Heart left ventricle (tissue), 16 donors: ENCODE results near the gene COX15. TPM values are rescaled to one million over a fixed set of nuclear protein-coding genes. Genes with fewer than 3 reads are reported as not detected.
A peak's percentile ranks its signal among the peaks of the same experiment; 100 is the strongest.
"Not testable (repeated sequence)": the region's sequence is repeated elsewhere in the genome, so short reads cannot be mapped to it uniquely, and the experiment has no call there.

Experiments
- ATAC-seq, 4 donors: fragments of 200-7000 bp; cut with Tn5 transposase; one replicate each; pipeline ENCODE4 v1.9.1; 2020 to 2022; ENCODE audit warnings: moderate library complexity in 4 of 4, mild to moderate bottlenecking in 3 of 4, moderate number of reproducible peaks in 1 of 4
- DNase-seq, 5 donors: peaks; one replicate each; pipeline ENCODE4 v3.0.0-alpha.2; 2020
- H3K27ac ChIP-seq, 12 donors: fragments of 200-600 bp; sonication (generic) in 4 of 12; one replicate each; pipeline versions ENCODE4 v1.5.0 to v1.8.0; 2016 to 2022; ENCODE audit warnings: mild to moderate bottlenecking in 2 of 12
- H3K27me3 ChIP-seq, 9 donors: fragments of 200-600 bp; sonication (generic) in 2 of 9; one replicate each; pipeline versions ENCODE4 v1.5.1 to v1.8.0; 2016 to 2022; ENCODE audit warnings: mild to moderate bottlenecking in 3 of 9
- H3K36me3 ChIP-seq, 9 donors: fragments of 200-600 bp; sonication (generic) in 2 of 9; one replicate each; pipeline versions ENCODE4 v1.5.0 to v1.8.0; 2018 to 2022; ENCODE audit warnings: mild to moderate bottlenecking in 2 of 9
- H3K4me1 ChIP-seq, 12 donors: fragments of 200-600 bp; sonication (generic) in 4 of 12; one replicate each; pipeline versions ENCODE4 v1.5.0 to v1.8.0; 2016 to 2022; ENCODE audit warnings: mild to moderate bottlenecking in 3 of 12
- H3K4me3 ChIP-seq, 12 donors: fragments of 200-600 bp; sonication (generic) in 4 of 12; one replicate each; pipeline versions ENCODE4 v1.5.0 to v1.8.0; 2017 to 2022; ENCODE audit warnings: mild to moderate bottlenecking in 9 of 12, moderate library complexity in 4 of 12
- H3K9me3 ChIP-seq, 12 donors: fragments of 200-600 bp; sonication (generic) in 4 of 12; one replicate each; pipeline versions ENCODE4 v1.5.0 to v1.8.0; 2016 to 2022; ENCODE audit warnings: mild to moderate bottlenecking in 1 of 12
- CTCF ChIP-seq, 12 donors: fragments of 200-600 bp; sonication (generic) in 4 of 12; IDR thresholded peaks; one replicate each; pipeline versions ENCODE4 v1.5.0 to v1.8.0; 2018 to 2022; ENCODE audit warnings: antibody characterized with exemption in 12 of 12, mild to moderate bottlenecking in 5 of 12
- POLR2A ChIP-seq, 2 donors: fragments of 450-650 bp; IDR thresholded peaks; one replicate each; pipeline ENCODE4 v1.6.1; 2017; ENCODE audit warnings: antibody characterized with exemption in 2 of 2, mild to moderate bottlenecking in 2 of 2, moderate library complexity in 2 of 2
- WGBS, 4 donors: extraction: QIAGEN DNeasy Blood & Tissue Kit in 2 of 4; methylation state at CpG; one replicate each; pipeline versions ENCODE4 v1.1.5 to v1.1.7; 2013 to 2018; 5-methylcytosine and 5-hydroxymethylcytosine counted together
- intact Hi-C, 10 donors: fragments of 100-400 bp; cut with DNase I; formaldehyde crosslinking; loops; one replicate each; pipeline versions ENCODE4 v1.11.1 to v1.14.2; 2022
- polyA plus RNA-seq, 2 donors: library from polyadenylated mRNA; stranded (reverse); fragments of 200-250 nt; gene quantifications; one replicate each; pipeline ENCODE4 v1.2.3, GENCODE V29; 2013
- total RNA-seq, 9 donors: library from RNA; depleted of rRNA in 2 of 9; stranded (reverse); fragments of >200 nt in 2 of 9; fragmentation: NEBNext Ultra II Directional in 3 of 9; extraction: Animal tissue kit (Norgen Biotek cat#: 25700) in 3 of 9; gene quantifications; one replicate each; pipeline versions ENCODE4 v1.1.0 to v1.2.4, GENCODE V29; 2016 to 2023
- donor health status: ischemic (EF 13 %, LVEDD 7.1; RV severe dilation, severe dysfunction).
- donor health status: healthy with polysubstance abuse.
- donor health status: DM: no; HTN: yes; CAD: no.
- donor health status: DM: no; HTN: no; CAD: no.
- donor health status: ischemic (EF 25% LVEDD 6.9; RV normal size, moderate dysfunction).
- donor health status: ischemic (EF 25% LVEDD 5.7; RV mildly dilated, moderate dysfunction).
- donor health status: healthy.
- donor health status: DM: yes; HTN: yes; CAD: no.
- donor health status: ischemic (EF 35%, LVEDD 5.7; RV mildly dilated, moderate dysfunction).
- donor health status: nonischemic (EF 11% LVEDD 7.7; RV severe dilation, severe dysfunction).
- donor health status: DM: yes; HTN: yes; CAD: no.
- donor health status: PGD.
- donor health status: ischemic (EF 29% LVEDD 5.4; RV normal size, mild dysfunction).
- donor health status: nonischemic (EF 23%, LVEDD 6.1; RV moderate dilation, normal function).

The COX15 gene
- total and polyA plus RNA-seq, 11 donors = 17.0 to 45.2 (median 34.2) TPM

GRCh38 chr10:99742701-99743100, 10.8 kb upstream of the COX15 start:
- peak in 1 of 4 donors; percentile 67 for ATAC-seq
- Histone ChIP-seq H3K9me3 (peaks cover 0 to 25% (median 14%) of the 10 kb centered on the region in 12 donors), H3K4me1 (peaks cover 0 to 19% (median 0%) of the 10 kb centered on the region in 12 donors), H3K36me3 (peaks cover 0 to 100% (median 96%) of the 10 kb centered on the region in 9 donors), H3K27ac (peak overlapping the region in 3 of 12 donors; percentile 13 to 21 (median 18)), H3K4me3 (no peak overlapping the region), H3K27me3 (no peaks in the 10 kb centered on the region)
- intact Hi-C loops = no loop called here
- no peak for TF ChIP-seq POLR2A (IDR thresholded peaks at IDR 0.05)
- no peak for TF ChIP-seq CTCF (IDR thresholded peaks at IDR 0.05)
- DNase-seq = no peak
- 75 to 81% (median 77%) methylated on average over 2 of the region's 2 CpGs for WGBS, 4 donors

- Histone ChIP-seq H3K4me3 (no peak overlapping the region), H3K36me3 (peaks cover 0 to 100% (median 96%) of the 10 kb centered on the region in 9 donors), H3K4me1 (peaks cover 0 to 19% (median 0%) of the 10 kb centered on the region in 12 donors), H3K27ac (peak overlapping the region in 2 of 12 donors; percentile 13 to 18), H3K9me3 (peaks cover 0 to 25% (median 14%) of the 10 kb centered on the region in 12 donors), H3K27me3 (no peaks in the 10 kb centered on the region)
- TF ChIP-seq CTCF (IDR thresholded peaks at IDR 0.05) (no peak), POLR2A (IDR thresholded peaks at IDR 0.05) (no peak)
- peak in 1 of 4 donors; percentile 15 for ATAC-seq
- intact Hi-C loops = no loop called here
- DNase-seq = no peak
Observed at GRCh38 chr10:99742254-99742653, 10.3 kb upstream of the COX15 start.

- no peaks in the 10 kb centered on the region for H3K27me3 ChIP-seq
- H3K27ac ChIP-seq = no peak overlapping the region
- H3K9me3 ChIP-seq = peaks cover 0 to 25% (median 14%) of the 10 kb centered on the region in 12 donors
- DNase-seq (no peak), ATAC-seq (no peak)
- H3K4me1 ChIP-seq = peaks cover 0 to 19% (median 0%) of the 10 kb centered on the region in 12 donors
- intact Hi-C loops = no loop called here
- TF ChIP-seq CTCF (IDR thresholded peaks at IDR 0.05) = no peak
- no peak for TF ChIP-seq POLR2A (IDR thresholded peaks at IDR 0.05)
- 97 to 100% (median 98%) methylated on average over 3 of the region's 3 CpGs for WGBS, 4 donors
- no peak overlapping the region for H3K4me3 ChIP-seq
- peaks cover 0 to 100% (median 96%) of the 10 kb centered on the region in 9 donors for H3K36me3 ChIP-seq
Observed at GRCh38 chr10:99740933-99741559, 9.1 kb upstream of the COX15 start.

- H3K27ac ChIP-seq = no peak overlapping the region
- WGBS, 4 donors = 97 to 98% (median 98%) methylated on average over 2 of the region's 2 CpGs
- no peak for DNase-seq
- intact Hi-C loops = no loop called here
- no peak for ATAC-seq
- H3K4me1 ChIP-seq = peaks cover 0 to 19% (median 5%) of the 10 kb centered on the region in 12 donors
- TF ChIP-seq CTCF (IDR thresholded peaks at IDR 0.05) = peak in 1 of 12 donors; percentile 3
- TF ChIP-seq POLR2A (IDR thresholded peaks at IDR 0.05) = no peak
- no peak overlapping the region for H3K4me3 ChIP-seq
- H3K36me3 ChIP-seq = peaks cover 0 to 95% (median 91%) of the 10 kb centered on the region in 9 donors
- H3K9me3 ChIP-seq = peaks cover 0 to 25% (median 14%) of the 10 kb centered on the region in 12 donors
- H3K27me3 ChIP-seq = no peaks in the 10 kb centered on the region
Observed at GRCh38 chr10:99740260-99740659, 8.3 kb upstream of the COX15 start.

- not testable (repeated sequence) for H3K9me3 ChIP-seq, H3K27me3 ChIP-seq, DNase-seq, H3K27ac ChIP-seq, ATAC-seq, H3K4me3 ChIP-seq
- intact Hi-C loops = loop anchor here in 1 of 10 donors (5.0 kb wide), 1 partner anchor 112 kb away; the partner anchor contains the start of gene SLC25A28
- H3K36me3 ChIP-seq = peaks cover 0 to 39% (median 31%) of the 10 kb centered on the region in 9 donors
- WGBS, 4 donors = 93 to 98% (median 98%) methylated on average over 10 of the region's 10 CpGs
- peaks cover 0 to 39% (median 18%) of the 10 kb centered on the region in 12 donors for H3K4me1 ChIP-seq
Observed at GRCh38 chr10:99734111-99734510, 2.2 kb upstream of the COX15 start.
